Psoas muscle (tissue), 8 donors: ENCODE data around the gene WNT3. TPM values are rescaled to one million over a fixed set of nuclear protein-coding genes. Genes with fewer than 3 reads are reported as not detected.

Experiments
- ATAC-seq, 4 donors: fragments of 200-7000 bp; cut with Tn5 transposase; one replicate each; pipeline ENCODE4 v1.9.1; 2020; ENCODE audit warnings: moderate library complexity in 3 of 4, mild to moderate bottlenecking in 2 of 4
- DNase-seq, 2 donors: peaks; one replicate each; pipeline ENCODE4 v3.0.0-alpha.2; 2020
- H3K27ac ChIP-seq: fragments of 200-600 bp; one replicate; pipeline ENCODE4 v1.8.0; 2022
- H3K27me3 ChIP-seq, 3 donors: fragments of 200-600 bp in 1 of 3; one replicate each; pipeline versions ENCODE4 v1.6.1 to v1.8.0; 2013 to 2022; ENCODE audit warnings: low read length in 2 of 3, mild to moderate bottlenecking in 2 of 3, moderate library complexity in 1 of 3; ENCODE audit not compliant: insufficient read depth in 3 of 3
- H3K36me3 ChIP-seq, 2 donors: fragments of 200-600 bp in 1 of 2; one replicate each; pipeline versions ENCODE4 v1.6.1 to v1.8.0; 2013 to 2022; ENCODE audit warnings: low read depth in 1 of 2, mild to moderate bottlenecking in 1 of 2, moderate library complexity in 1 of 2; ENCODE audit not compliant: insufficient read depth in 1 of 2
- H3K4me1 ChIP-seq: fragments of 200-600 bp; one replicate; pipeline ENCODE4 v1.8.0; 2022
- H3K4me3 ChIP-seq: fragments of 200-600 bp; one replicate; pipeline ENCODE4 v1.8.0; 2022; ENCODE audit warnings: mild to moderate bottlenecking
- H3K9me3 ChIP-seq: fragments of 200-600 bp; one replicate; pipeline ENCODE4 v1.8.0; 2022
- WGBS, 3 donors: extraction: QIAGEN DNeasy Blood & Tissue Kit; methylation state at CpG; one replicate each; pipeline versions ENCODE4 v1.1.6 to v1.1.7; 2013; 5-methylcytosine and 5-hydroxymethylcytosine counted together
- intact Hi-C, 2 donors: fragments of 100-400 bp; cut with DNase I; formaldehyde crosslinking; loops; one replicate each; pipeline versions ENCODE4 v1.11.0 to v1.14.2; 2022
- polyA plus RNA-seq, 3 donors: library from polyadenylated mRNA; stranded (reverse); fragments of 200-250 nt; gene quantifications; one replicate each; pipeline ENCODE4 v1.2.3, GENCODE V29; 2013
- total RNA-seq, 4 donors: library from RNA; stranded (reverse); fragmentation: NEBNext Ultra II Directional in 2 of 4; extraction: Animal tissue kit (Norgen Biotek cat#: 25700) in 2 of 4; gene quantifications; one replicate each; pipeline versions ENCODE4 v1.2.1 to v1.2.4, GENCODE V29; 2021 to 2023
- TF ChIP-seq, protein P1 (sequence below): fragments of 200-600 bp; IDR thresholded peaks from one replicate; pipeline ENCODE4 v1.8.0; 2022; ENCODE audit warnings: antibody characterized with exemption
- donor health status: healthy with polysubstance abuse.
- donor health status: DM: no; HTN: no; CAD: no; lungs with moderate emphysema.
- donor health status: Bipolar disorder and iron deficiency.
- donor health status: healthy.
- donor health status: DM: yes; HTN: yes; CAD: no.
- donor health status: DM: no; HTN: no; CAD: no.
- donor health status: DM: no; HTN: no; CAD: no.
- donor health status: DM: yes; HTN: yes; CAD: no.

Gene WNT3
- total and polyA plus RNA-seq, 7 donors, result 0.06 to 0.36 (median 0.10) TPM; not detected in 2

DNA sequence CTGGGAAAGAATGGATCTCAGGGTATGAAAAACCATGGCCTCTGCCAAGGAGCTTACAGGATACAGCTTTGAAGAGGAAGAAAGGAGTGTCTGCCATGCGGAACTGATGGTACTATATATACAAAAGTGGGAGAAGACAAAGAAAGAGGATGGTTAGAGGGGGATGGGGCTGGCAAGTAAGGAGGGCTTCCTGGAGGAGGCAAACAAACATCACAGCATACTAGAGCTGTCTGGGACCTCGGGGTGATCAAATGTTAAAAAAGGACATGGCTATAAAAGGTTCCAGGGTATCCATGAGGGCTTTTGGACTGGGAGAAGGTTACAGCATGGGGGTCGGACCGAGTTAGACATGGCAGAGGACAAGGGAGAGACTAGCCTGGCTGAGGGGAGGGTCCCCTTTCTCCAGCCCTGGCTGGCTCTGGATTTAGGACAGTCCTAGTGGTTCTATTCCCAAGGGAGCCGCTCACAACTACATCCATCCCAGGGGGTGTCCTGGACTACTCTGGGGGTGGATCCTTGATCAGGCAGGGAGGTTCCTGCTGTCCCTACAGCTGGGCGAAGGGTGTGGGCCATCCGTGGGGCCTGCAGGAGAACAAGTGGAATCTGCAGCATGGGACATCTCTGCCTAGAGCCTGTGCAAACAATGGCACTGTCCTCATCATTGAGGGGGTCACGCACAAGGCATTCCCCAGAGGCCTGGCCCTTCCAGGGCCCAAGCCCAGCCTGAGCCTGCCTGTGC lies 45.1 kb upstream of the WNT3 start:
- DNase-seq, result no peak
- no peak for ATAC-seq
- Histone ChIP-seq H3K9me3 (no peaks in the 10 kb centered on the region), H3K36me3 (no peaks in the 10 kb centered on the region), H3K27me3 (peaks cover 0 to 33% (median 4%) of the 10 kb centered on the region in 3 donors), H3K4me1 (peaks cover under 1% of the 10 kb centered on the region), H3K27ac (no peak overlapping the region), H3K4me3 (no peak overlapping the region)
- TF ChIP-seq, protein P1, sequence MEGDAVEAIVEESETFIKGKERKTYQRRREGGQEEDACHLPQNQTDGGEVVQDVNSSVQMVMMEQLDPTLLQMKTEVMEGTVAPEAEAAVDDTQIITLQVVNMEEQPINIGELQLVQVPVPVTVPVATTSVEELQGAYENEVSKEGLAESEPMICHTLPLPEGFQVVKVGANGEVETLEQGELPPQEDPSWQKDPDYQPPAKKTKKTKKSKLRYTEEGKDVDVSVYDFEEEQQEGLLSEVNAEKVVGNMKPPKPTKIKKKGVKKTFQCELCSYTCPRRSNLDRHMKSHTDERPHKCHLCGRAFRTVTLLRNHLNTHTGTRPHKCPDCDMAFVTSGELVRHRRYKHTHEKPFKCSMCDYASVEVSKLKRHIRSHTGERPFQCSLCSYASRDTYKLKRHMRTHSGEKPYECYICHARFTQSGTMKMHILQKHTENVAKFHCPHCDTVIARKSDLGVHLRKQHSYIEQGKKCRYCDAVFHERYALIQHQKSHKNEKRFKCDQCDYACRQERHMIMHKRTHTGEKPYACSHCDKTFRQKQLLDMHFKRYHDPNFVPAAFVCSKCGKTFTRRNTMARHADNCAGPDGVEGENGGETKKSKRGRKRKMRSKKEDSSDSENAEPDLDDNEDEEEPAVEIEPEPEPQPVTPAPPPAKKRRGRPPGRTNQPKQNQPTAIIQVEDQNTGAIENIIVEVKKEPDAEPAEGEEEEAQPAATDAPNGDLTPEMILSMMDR, result no peak
- 77 to 83% (median 78%) methylated on average over 8 of the region's 8 CpGs for WGBS, 3 donors
- intact Hi-C loops, result loop anchor here in 1 of 2 donors (2.0 kb wide), 1 partner anchor 43 kb away; no protein-coding TSS in a partner anchor

DNA sequence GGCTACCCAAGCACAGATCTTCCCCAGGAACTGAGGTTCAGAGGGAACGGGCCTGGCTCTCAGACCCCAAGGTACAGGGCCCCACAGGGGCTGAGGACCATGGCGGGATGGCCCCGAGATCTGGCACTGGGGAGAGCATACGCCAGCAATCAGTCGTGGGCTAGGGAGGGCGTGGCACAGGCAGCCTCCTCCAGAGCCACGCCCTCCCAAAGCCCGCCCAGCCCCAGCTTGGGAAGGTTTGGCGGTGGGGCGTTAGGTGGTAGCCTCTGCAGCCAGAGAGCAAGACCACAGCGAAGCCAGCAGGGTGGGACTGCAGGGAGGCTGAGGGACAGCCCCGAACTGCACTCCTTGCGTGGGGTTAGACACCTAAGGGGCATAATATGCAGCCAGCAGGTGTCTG lies 44.5 kb upstream of the WNT3 start:
- TF ChIP-seq, protein P1, result no peak
- no peak overlapping the region for H3K27ac ChIP-seq
- no peak for DNase-seq
- H3K9me3 ChIP-seq, result no peaks in the 10 kb centered on the region
- 19 to 23% (median 22%) methylated on average over 13 of the region's 13 CpGs for WGBS, 3 donors
- ATAC-seq, result no peak
- H3K4me1 ChIP-seq, result no peaks in the 10 kb centered on the region
- peaks cover 0 to 35% (median 4%) of the 10 kb centered on the region in 3 donors for H3K27me3 ChIP-seq
- H3K36me3 ChIP-seq, result no peaks in the 10 kb centered on the region
- intact Hi-C loops, result no loop called here
- H3K4me3 ChIP-seq, result no peak overlapping the region

DNA sequence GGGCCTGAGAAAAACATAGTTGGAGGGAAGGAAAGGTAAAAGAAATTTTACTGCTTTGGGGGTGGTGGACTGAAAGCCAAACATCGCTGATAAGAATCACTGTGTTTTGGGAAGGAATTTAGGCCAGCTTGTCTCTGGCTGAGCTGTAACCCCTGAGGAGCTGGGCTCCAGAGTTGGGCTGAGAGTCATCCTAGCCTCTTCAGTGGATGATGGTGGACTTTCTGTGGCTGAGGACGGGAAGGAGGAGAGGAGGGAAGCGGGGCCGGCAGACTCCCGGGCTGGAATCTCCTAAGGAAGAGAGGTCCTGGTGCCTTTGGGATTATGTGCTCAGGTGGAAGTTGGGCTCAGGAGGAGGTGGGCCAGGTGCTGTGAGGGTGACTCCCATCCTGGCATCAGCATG lies 41.5 kb upstream of the WNT3 start:
- TF ChIP-seq, protein P1, result no peak
- no peak for ATAC-seq
- Histone ChIP-seq H3K27ac (no peak overlapping the region), H3K4me3 (no peak overlapping the region), H3K36me3 (no peaks in the 10 kb centered on the region), H3K9me3 (no peaks in the 10 kb centered on the region), H3K4me1 (no peaks in the 10 kb centered on the region), H3K27me3 (peaks cover 0 to 26% (median 2%) of the 10 kb centered on the region in 3 donors)
- intact Hi-C loops, result no loop called here
- no peak for DNase-seq
- WGBS, 3 donors, result 75 to 81% (median 78%) methylated on average over 5 of the region's 5 CpGs

DNA sequence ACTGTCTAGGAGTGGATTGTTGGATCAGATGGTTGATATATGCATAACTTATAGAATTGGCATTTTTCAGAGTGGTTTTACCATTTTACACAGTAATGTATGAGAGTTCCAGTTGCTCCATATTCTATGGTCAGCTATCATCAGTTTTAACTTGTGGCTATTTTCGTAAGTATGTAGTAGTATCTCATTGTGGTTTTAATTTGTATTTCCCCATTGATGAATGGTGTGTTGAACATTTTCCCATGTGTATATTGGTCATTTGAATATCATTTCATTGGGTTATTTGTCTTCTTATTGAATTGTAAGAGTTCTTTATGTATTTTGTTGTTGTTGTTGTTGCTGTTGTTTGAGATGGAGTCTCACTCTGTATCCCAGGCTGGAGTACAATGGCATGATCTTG lies 39.1 kb upstream of the WNT3 start:
- ATAC-seq (no peak), DNase-seq (no peak)
- H3K9me3 ChIP-seq, result no peaks in the 10 kb centered on the region
- H3K4me3 ChIP-seq, result no peak overlapping the region
- TF ChIP-seq, protein P1, result no peak
- no peaks in the 10 kb centered on the region for H3K4me1 ChIP-seq
- H3K36me3 ChIP-seq, result no peaks in the 10 kb centered on the region
- H3K27me3 ChIP-seq, result peaks cover 0 to 25% (median 5%) of the 10 kb centered on the region in 3 donors
- WGBS, 3 donors, result 94 to 97% (median 95%) methylated on average over 1 of the region's 1 CpG
- intact Hi-C loops, result no loop called here
- H3K27ac ChIP-seq, result no peak overlapping the region
